ENCODE results near the gene LEPROT.

Gene LEPROT

DNA sequence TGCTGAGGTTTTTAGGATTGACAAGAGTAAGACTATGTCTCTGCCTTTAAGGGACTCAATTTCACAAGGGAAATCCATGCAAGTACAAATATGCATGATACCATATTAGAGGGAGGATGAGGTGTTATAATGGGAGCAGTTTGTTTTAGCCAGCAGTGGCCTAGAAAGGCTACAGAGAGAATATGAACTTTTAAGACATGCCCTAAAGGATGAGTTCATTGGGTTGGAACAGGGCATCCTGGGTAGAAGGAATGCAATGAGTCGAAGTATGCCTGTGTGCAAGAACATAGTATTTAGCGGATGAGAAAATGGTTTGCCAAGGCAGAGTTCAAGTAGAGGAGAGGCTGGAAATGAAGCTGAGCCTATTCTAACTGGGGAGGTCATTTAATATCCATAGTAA is 32.6 kb upstream of the LEPROT start:
- H3K27ac ChIP-seq, result no peak overlapping the region
- TF ChIP-seq, protein P1, sequence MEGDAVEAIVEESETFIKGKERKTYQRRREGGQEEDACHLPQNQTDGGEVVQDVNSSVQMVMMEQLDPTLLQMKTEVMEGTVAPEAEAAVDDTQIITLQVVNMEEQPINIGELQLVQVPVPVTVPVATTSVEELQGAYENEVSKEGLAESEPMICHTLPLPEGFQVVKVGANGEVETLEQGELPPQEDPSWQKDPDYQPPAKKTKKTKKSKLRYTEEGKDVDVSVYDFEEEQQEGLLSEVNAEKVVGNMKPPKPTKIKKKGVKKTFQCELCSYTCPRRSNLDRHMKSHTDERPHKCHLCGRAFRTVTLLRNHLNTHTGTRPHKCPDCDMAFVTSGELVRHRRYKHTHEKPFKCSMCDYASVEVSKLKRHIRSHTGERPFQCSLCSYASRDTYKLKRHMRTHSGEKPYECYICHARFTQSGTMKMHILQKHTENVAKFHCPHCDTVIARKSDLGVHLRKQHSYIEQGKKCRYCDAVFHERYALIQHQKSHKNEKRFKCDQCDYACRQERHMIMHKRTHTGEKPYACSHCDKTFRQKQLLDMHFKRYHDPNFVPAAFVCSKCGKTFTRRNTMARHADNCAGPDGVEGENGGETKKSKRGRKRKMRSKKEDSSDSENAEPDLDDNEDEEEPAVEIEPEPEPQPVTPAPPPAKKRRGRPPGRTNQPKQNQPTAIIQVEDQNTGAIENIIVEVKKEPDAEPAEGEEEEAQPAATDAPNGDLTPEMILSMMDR (IDR thresholded peaks at IDR 0.05), result no peak
- TF ChIP-seq ZFX (IDR thresholded peaks at IDR 0.05; ENCODE audit: borderline replicate concordance), result no peak

DNA sequence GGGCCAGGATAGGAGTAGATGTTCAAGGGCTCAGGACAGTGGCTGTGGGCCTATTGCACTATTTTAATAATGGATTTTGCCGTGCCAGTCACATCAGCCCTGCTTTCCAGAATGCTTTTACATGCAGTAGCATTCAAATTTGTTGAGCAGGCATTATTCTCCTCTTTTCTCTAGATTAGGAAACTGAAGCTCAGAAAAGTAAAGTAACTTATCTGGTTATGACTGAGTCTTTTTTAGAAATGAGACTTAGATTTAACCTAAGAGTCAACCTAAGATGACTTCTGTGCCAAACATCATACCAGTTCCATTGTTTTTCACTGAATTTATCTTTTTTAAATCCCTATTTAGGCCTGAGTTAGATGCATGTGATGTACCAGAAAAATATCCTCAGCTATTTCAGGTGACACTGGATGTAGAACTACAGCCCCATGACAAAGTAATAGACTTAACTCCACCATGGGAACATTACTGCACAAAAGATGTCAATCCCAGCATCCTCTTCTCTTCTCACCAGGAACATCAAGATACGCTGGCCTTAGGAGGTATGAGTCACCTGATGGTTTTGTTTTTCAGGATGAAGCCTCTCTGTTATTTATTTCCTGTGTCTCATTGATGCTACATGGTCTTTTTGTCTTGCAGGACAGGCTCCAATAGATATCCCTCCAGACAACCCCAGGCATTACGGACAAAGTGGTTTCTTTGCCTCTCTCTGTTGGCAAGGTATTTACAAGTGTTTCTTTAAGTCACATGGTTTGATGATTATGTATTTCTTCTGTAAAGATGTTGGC is 31.4 kb upstream of the LEPROT start:
- TF ChIP-seq, protein P1 (IDR thresholded peaks at IDR 0.05), result no peak
- TF ChIP-seq ZFX (IDR thresholded peaks at IDR 0.05; ENCODE audit: borderline replicate concordance), result no peak
- no peak overlapping the region for H3K27ac ChIP-seq

DNA sequence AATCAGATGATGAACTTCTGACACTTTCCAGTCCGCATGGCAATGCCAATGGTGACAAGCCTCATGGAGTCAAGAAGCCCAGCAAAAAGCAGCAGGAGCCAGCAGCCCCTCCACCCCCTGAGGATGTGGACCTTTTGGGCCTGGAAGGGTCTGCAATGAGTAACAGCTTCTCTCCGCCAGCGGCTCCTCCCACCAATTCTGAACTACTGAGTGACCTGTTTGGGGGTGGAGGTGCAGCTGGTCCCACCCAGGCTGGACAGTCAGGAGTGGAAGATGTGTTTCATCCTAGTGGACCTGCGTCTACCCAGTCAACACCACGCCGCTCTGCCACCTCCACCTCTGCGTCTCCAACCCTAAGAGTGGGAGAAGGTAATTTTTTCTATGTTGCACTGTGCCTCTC is 28.0 kb upstream of the LEPROT start:
- TF ChIP-seq, protein P1 (IDR thresholded peaks at IDR 0.05), result no peak
- TF ChIP-seq ZFX (IDR thresholded peaks at IDR 0.05; ENCODE audit: borderline replicate concordance), result no peak
- no peak overlapping the region for H3K27ac ChIP-seq

- TF ChIP-seq, protein P1 (IDR thresholded peaks at IDR 0.05), result no peak
- no peak for TF ChIP-seq ZFX (IDR thresholded peaks at IDR 0.05; ENCODE audit: borderline replicate concordance)
- no peak overlapping the region for H3K27ac ChIP-seq
Observed at GRCh38 chr1:65393347-65393746, 27.1 kb upstream of the LEPROT start.

DNA sequence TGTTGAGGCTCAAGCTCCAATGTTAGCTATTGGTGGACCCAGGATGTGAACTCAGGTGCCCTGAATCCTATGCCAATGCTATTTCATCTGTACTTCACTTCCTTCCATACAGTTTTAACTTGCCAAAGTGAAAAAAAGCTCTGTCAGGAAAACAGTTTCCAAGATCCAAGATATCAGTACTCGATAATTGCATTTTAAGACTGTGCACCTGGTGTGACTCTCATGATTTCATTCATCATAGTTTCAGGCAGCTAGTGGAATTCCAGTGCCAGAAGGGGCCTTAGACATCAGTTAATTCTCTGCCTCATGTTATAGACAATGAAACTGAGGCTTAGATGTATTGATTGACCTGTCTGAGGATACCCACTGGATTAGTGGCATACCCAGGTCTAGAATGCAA is 26.5 kb upstream of the LEPROT start:
- no peak overlapping the region for H3K27ac ChIP-seq
- TF ChIP-seq, protein P1 (IDR thresholded peaks at IDR 0.05), result no peak
- TF ChIP-seq ZFX (IDR thresholded peaks at IDR 0.05; ENCODE audit: borderline replicate concordance), result no peak

DNA sequence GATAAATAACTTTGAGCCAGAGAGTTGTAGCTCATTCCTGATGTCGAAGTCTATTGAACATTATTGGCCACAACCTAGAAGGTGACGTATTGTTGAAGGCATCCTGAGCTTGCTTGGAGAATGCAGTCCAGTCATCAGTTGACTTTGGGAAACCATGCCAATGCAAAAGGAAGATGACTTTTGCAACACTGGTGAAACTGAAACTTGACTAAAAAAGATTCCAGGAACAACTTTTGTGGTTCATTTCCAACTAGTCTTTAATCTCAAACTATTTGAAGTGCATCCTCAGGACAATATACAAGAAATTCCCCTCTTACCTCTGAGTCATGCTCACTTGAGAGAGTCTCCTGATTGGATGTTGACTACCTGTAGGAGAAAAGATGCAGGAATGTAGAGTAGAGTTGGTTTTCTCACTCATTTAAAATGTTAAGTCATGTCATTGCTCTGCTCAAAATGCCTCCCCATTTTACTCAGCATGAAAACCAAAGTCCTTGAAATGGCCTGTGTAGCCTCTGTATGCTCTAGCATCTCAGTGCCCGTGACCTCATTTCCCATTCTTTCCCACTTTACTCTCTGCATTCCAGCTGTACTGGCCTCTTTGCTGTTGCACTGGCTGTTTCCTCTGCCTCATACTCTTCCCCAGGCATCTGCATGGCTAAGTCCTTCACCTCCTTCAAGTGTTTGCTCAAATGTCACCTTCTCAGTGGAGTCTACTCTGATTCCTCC is 24.4 kb upstream of the LEPROT start:
- no peak for TF ChIP-seq ZFX (IDR thresholded peaks at IDR 0.05; ENCODE audit: borderline replicate concordance)
- TF ChIP-seq, protein P1 (IDR thresholded peaks at IDR 0.05), result no peak
- H3K27ac ChIP-seq, result no peak overlapping the region

- H3K27ac ChIP-seq, result no peak overlapping the region
- TF ChIP-seq, protein P1 (IDR thresholded peaks at IDR 0.05), result no peak
- no peak for TF ChIP-seq ZFX (IDR thresholded peaks at IDR 0.05; ENCODE audit: borderline replicate concordance)
Observed at GRCh38 chr1:65398083-65398482, 22.4 kb upstream of the LEPROT start.

All from 22Rv1 (cell line).